ENCODE results near the gene CCDC8.

Gene CCDC8

DNA sequence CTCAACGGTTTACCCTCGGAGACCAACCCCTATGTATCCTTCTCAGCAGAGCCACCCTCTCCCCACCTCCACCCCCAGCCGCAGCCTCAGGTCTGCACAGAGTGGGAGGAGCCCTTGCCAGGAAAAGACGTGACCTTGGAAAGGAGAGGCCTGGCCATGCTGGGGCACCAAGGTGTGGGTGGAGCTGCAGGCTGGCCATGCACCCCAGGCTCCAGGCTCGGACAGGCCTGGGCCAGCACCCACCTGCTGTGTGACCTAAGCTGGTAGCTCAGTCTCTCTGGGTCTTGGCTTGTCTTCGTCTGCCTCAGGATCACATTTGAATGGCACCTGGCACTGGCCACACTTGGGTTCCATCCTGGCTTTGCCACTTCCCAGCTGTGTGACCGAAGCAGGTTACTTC lies 29.5 kb downstream of the CCDC8 start:
- no peak overlapping the region for H2AFZ ChIP-seq (ENCODE audit: insufficient read depth, low read length, poor library complexity)
- no peak overlapping the region for H3K14ac ChIP-seq (ENCODE audit: low read length)
- no peak overlapping the region for H2BK5ac ChIP-seq (ENCODE audit: low read depth, low read length, poor library complexity)
- H3K4me3 ChIP-seq (ENCODE audit: low read depth, low read length) = no peak overlapping the region
- no peak overlapping the region for H2BK12ac ChIP-seq (ENCODE audit: low read length)
- no peak overlapping the region for H3K4me2 ChIP-seq (ENCODE audit: low read length)
- H2AK5ac ChIP-seq (ENCODE audit: low read length) = no peak overlapping the region
- no peak overlapping the region for H4K12ac ChIP-seq (ENCODE audit: low read depth, low read length)
- no peaks in the 10 kb centered on the region for H3K79me2 ChIP-seq (ENCODE audit: control insufficient read depth, insufficient read depth, low read length, poor library complexity)
- WGBS (ENCODE audit: extremely low coverage, insufficient coverage, insufficient read length) = no CpG with 5 or more reads among the region's 7 CpGs
- no peaks in the 10 kb centered on the region for H3K9me3 ChIP-seq (ENCODE audit: insufficient read depth, low read depth, low read length)
- no peak overlapping the region for H4K8ac ChIP-seq (ENCODE audit: low read depth, low read length)
- H3K4ac ChIP-seq (ENCODE audit: low read depth, low read length) = no peak overlapping the region
- H3K18ac ChIP-seq (ENCODE audit: low read length) = no peak overlapping the region
- H3K27ac ChIP-seq (ENCODE audit: low read depth, low read length) = no peak overlapping the region
- no peak overlapping the region for H2BK120ac ChIP-seq (ENCODE audit: insufficient read depth, low read length, poor library complexity)
- no peak overlapping the region for H3K9ac ChIP-seq (ENCODE audit: low read length)
- peaks cover 48 to 62% of the 10 kb centered on the region in 2 experiments for H3K36me3 ChIP-seq (ENCODE audit: control insufficient read depth in 1 of 2, insufficient read depth in 2 of 2, low read length in 2 of 2)
- H3K27me3 ChIP-seq (ENCODE audit: insufficient read depth, low read length) = no peaks in the 10 kb centered on the region
- H4K91ac ChIP-seq (ENCODE audit: low read depth, low read length) = no peak overlapping the region
- H3K23ac ChIP-seq (ENCODE audit: low read length) = no peak overlapping the region
- no peaks in the 10 kb centered on the region for H3K79me1 ChIP-seq (ENCODE audit: low read length)
- no peaks in the 10 kb centered on the region for H3K4me1 ChIP-seq (ENCODE audit: control insufficient read depth in 1 of 2, insufficient read depth in 2 of 2, low read length in 2 of 2)
- no peak for DNase-seq

DNA sequence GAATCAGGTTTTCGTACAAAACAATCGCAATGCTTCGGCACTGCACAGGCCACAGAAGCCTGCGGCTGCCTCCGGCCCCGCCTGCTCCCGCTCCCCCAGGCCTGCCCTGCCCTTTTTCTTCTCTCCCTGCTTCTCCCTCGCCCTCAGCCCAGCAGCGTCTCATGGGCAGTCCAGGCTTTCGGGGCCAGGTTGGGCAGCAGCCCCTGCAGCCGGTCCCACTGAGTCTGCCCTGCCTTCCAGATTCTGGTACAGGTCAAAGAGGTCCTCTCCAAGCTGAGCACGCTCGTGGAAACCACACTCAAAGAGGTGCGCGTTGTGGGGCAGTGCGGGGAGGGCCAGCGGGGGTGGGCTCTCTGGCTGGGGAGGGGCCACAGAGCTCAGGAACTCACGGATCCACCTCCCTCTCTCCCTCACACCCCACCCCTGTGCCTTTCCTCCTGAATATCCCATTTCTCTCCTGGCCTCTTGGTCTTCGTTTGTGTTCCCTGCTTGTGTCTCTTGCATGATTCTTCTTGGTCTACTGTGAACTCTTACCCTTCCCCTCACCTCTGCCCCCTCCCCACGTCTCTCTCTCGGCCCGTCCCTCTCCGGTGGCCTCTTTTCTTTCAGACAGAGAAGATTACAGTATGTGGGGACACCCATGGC lies 30.1 kb downstream of the CCDC8 start:
- H3K9me3 ChIP-seq (ENCODE audit: insufficient read depth, low read depth, low read length) = no peaks in the 10 kb centered on the region
- H3K14ac ChIP-seq (ENCODE audit: low read length) = no peak overlapping the region
- H3K4me1 ChIP-seq (ENCODE audit: control insufficient read depth in 1 of 2, insufficient read depth in 2 of 2, low read length in 2 of 2) = no peaks in the 10 kb centered on the region
- H4K12ac ChIP-seq (ENCODE audit: low read depth, low read length) = no peak overlapping the region
- no CpG with 5 or more reads among the region's 23 CpGs for WGBS (ENCODE audit: extremely low coverage, insufficient coverage, insufficient read length)
- no peak overlapping the region for H4K91ac ChIP-seq (ENCODE audit: low read depth, low read length)
- no peak overlapping the region for H3K4me2 ChIP-seq (ENCODE audit: low read length)
- no peaks in the 10 kb centered on the region for H3K27me3 ChIP-seq (ENCODE audit: insufficient read depth, low read length)
- DNase-seq = no peak
- no peak overlapping the region for H3K4me3 ChIP-seq (ENCODE audit: low read depth, low read length)
- H3K36me3 ChIP-seq (ENCODE audit: control insufficient read depth in 1 of 2, insufficient read depth in 2 of 2, low read length in 2 of 2) = peaks cover 43 to 58% of the 10 kb centered on the region in 2 experiments
- H3K9ac ChIP-seq (ENCODE audit: low read length) = no peak overlapping the region
- no peak overlapping the region for H3K23ac ChIP-seq (ENCODE audit: low read length)
- H2AK5ac ChIP-seq (ENCODE audit: low read length) = no peak overlapping the region
- H3K27ac ChIP-seq (ENCODE audit: low read depth, low read length) = no peak overlapping the region
- H4K8ac ChIP-seq (ENCODE audit: low read depth, low read length) = no peak overlapping the region
- no peak overlapping the region for H3K4ac ChIP-seq (ENCODE audit: low read depth, low read length)
- no peaks in the 10 kb centered on the region for H3K79me1 ChIP-seq (ENCODE audit: low read length)
- no peak overlapping the region for H2BK5ac ChIP-seq (ENCODE audit: low read depth, low read length, poor library complexity)
- H2AFZ ChIP-seq (ENCODE audit: insufficient read depth, low read length, poor library complexity) = no peak overlapping the region
- no peak overlapping the region for H2BK12ac ChIP-seq (ENCODE audit: low read length)
- no peak overlapping the region for H3K18ac ChIP-seq (ENCODE audit: low read length)
- H2BK120ac ChIP-seq (ENCODE audit: insufficient read depth, low read length, poor library complexity) = no peak overlapping the region
- no peaks in the 10 kb centered on the region for H3K79me2 ChIP-seq (ENCODE audit: control insufficient read depth, insufficient read depth, low read length, poor library complexity)

DNA sequence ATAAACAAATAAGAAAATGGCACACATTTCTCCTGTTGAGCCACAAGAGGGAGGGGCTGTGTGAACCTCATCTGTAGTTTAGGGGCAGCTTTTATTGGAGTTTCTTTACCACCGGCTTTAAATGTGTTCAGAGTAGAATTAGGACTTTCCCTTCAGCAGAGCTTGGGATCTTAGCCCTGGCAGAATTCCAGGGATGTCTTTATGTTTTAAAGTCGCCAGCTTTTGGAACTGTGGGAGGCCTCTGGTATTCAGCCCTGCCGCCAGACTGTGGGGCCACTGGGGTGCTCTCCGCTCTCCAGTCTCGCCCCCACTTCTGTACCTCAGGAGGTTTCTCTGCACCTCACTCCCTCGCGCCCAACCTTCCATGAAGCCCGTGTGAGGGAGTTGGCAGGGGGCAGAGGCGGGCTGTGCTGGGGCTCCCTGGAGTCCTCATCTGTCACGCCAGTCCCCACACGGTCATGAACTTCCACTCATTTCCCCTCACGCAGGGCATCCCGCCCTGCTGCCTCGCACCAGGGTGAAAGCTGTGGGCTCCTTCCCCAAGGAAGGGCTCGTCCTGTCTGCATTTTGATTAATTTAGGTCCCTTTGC lies 31.5 kb downstream of the CCDC8 start:
- Histone ChIP-seq H3K23ac (ENCODE audit: low read length) (no peak overlapping the region), H3K14ac (ENCODE audit: low read length) (no peak overlapping the region), H4K8ac (ENCODE audit: low read depth, low read length) (no peak overlapping the region), H2BK120ac (ENCODE audit: insufficient read depth, low read length, poor library complexity) (no peak overlapping the region), H3K27ac (ENCODE audit: low read depth, low read length) (no peak overlapping the region), H3K4me2 (ENCODE audit: low read length) (no peak overlapping the region), H3K18ac (ENCODE audit: low read length) (no peak overlapping the region), H3K4me3 (ENCODE audit: low read depth, low read length) (no peak overlapping the region), H3K4me1 (ENCODE audit: control insufficient read depth in 1 of 2, insufficient read depth in 2 of 2, low read length in 2 of 2) (no peaks in the 10 kb centered on the region), H3K79me1 (ENCODE audit: low read length) (no peaks in the 10 kb centered on the region), H2AFZ (ENCODE audit: insufficient read depth, low read length, poor library complexity) (no peak overlapping the region), H2AK5ac (ENCODE audit: low read length) (no peak overlapping the region), H3K4ac (ENCODE audit: low read depth, low read length) (no peak overlapping the region), H2BK5ac (ENCODE audit: low read depth, low read length, poor library complexity) (no peak overlapping the region), H3K9me3 (ENCODE audit: insufficient read depth, low read depth, low read length) (no peaks in the 10 kb centered on the region), H4K91ac (ENCODE audit: low read depth, low read length) (no peak overlapping the region), H4K12ac (ENCODE audit: low read depth, low read length) (no peak overlapping the region), H2BK12ac (ENCODE audit: low read length) (no peak overlapping the region), H3K79me2 (ENCODE audit: control insufficient read depth, insufficient read depth, low read length, poor library complexity) (no peaks in the 10 kb centered on the region), H3K36me3 (ENCODE audit: control insufficient read depth in 1 of 2, insufficient read depth in 2 of 2, low read length in 2 of 2) (peaks cover 32 to 51% of the 10 kb centered on the region in 2 experiments), H3K27me3 (ENCODE audit: insufficient read depth, low read length) (no peaks in the 10 kb centered on the region), H3K9ac (ENCODE audit: low read length) (no peak overlapping the region)
- DNase-seq = no peak
- WGBS (ENCODE audit: extremely low coverage, insufficient coverage, insufficient read length) = no CpG with 5 or more reads among the region's 15 CpGs

DNA sequence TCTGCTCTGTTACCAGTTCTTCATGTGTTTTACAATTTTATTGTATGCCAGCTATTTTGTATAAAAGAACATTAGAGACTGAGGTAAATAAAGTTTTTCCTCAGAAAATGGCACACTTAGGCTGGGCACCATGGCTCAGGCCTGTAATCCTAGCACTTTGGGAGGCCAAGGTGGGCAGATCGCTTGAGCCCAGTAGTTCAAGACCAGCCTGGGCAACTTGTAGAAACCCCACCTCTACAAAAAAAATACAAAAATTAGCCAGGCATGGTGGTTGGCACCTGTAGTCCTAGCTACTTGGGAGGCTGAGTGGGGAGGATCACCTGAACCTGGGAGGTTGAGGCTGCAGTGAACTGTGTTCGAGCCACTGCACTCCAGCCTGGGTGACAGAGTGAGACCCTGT lies 32.0 kb downstream of the CCDC8 start:
- Histone ChIP-seq H3K23ac (ENCODE audit: low read length) (no peak overlapping the region), H4K12ac (ENCODE audit: low read depth, low read length) (no peak overlapping the region), H3K18ac (ENCODE audit: low read length) (no peak overlapping the region), H2BK5ac (ENCODE audit: low read depth, low read length, poor library complexity) (no peak overlapping the region), H4K8ac (ENCODE audit: low read depth, low read length) (no peak overlapping the region), H2BK120ac (ENCODE audit: insufficient read depth, low read length, poor library complexity) (no peak overlapping the region), H3K4me3 (ENCODE audit: low read depth, low read length) (no peak overlapping the region), H3K79me2 (ENCODE audit: control insufficient read depth, insufficient read depth, low read length, poor library complexity) (no peaks in the 10 kb centered on the region), H3K9me3 (ENCODE audit: insufficient read depth, low read depth, low read length) (peaks cover 2% of the 10 kb centered on the region), H3K4ac (ENCODE audit: low read depth, low read length) (no peak overlapping the region), H3K9ac (ENCODE audit: low read length) (no peak overlapping the region), H2AK5ac (ENCODE audit: low read length) (no peak overlapping the region), H3K36me3 (ENCODE audit: control insufficient read depth in 1 of 2, insufficient read depth in 2 of 2, low read length in 2 of 2) (peaks cover 35 to 51% of the 10 kb centered on the region in 2 experiments), H4K91ac (ENCODE audit: low read depth, low read length) (no peak overlapping the region), H2AFZ (ENCODE audit: insufficient read depth, low read length, poor library complexity) (no peak overlapping the region), H3K79me1 (ENCODE audit: low read length) (no peaks in the 10 kb centered on the region), H3K27ac (ENCODE audit: low read depth, low read length) (no peak overlapping the region), H3K4me1 (ENCODE audit: control insufficient read depth in 1 of 2, insufficient read depth in 2 of 2, low read length in 2 of 2) (no peaks in the 10 kb centered on the region), H3K14ac (ENCODE audit: low read length) (no peak overlapping the region), H3K27me3 (ENCODE audit: insufficient read depth, low read length) (no peaks in the 10 kb centered on the region), H2BK12ac (ENCODE audit: low read length) (no peak overlapping the region), H3K4me2 (ENCODE audit: low read length) (no peak overlapping the region)
- no CpG with 5 or more reads among the region's 2 CpGs for WGBS (ENCODE audit: extremely low coverage, insufficient coverage, insufficient read length)
- DNase-seq = no peak

Data from trophoblast cell (in vitro differentiated cells and primary cell).